Raji (cell line): Measurements from ENCODE around the gene LRRC63.

Experiments
- POLR2A ChIP-seq: IDR thresholded peaks from 2 replicates; pipeline ENCODE4 v1.6.1; 2011; ENCODE audit warnings: low read depth, low read length, control low read depth; ENCODE audit not compliant: insufficient read depth

The LRRC63 gene

GRCh38 chr13:46288570-46289259 lies 77.0 kb downstream of the LRRC63 start:
- no peak for TF ChIP-seq POLR2A

- TF ChIP-seq POLR2A = no peak
These were observed 77.7 kb downstream of the LRRC63 start for GRCh38 chr13:46289260-46289955.

GRCh38 chr13:46290434-46290833 lies 78.7 kb downstream of the LRRC63 start:
- no peak for TF ChIP-seq POLR2A

- TF ChIP-seq POLR2A = no peak
These were observed 81.7 kb downstream of the LRRC63 start for GRCh38 chr13:46293436-46293835.

GRCh38 chr13:46295491-46296114 lies 83.9 kb downstream of the LRRC63 start:
- no peak for TF ChIP-seq POLR2A

GRCh38 chr13:46296115-46296822 lies 84.5 kb downstream of the LRRC63 start:
- no peak for TF ChIP-seq POLR2A

GRCh38 chr13:46296921-46297320 lies 85.2 kb downstream of the LRRC63 start:
- no peak for TF ChIP-seq POLR2A

GRCh38 chr13:46297361-46297811 lies 85.7 kb downstream of the LRRC63 start:
- TF ChIP-seq POLR2A = no peak

- TF ChIP-seq POLR2A = no peak
These were observed 92.1 kb downstream of the LRRC63 start for GRCh38 chr13:46303742-46304385.

GRCh38 chr13:46304546-46304945 lies 92.8 kb downstream of the LRRC63 start:
- TF ChIP-seq POLR2A = no peak

GRCh38 chr13:46307554-46307953 lies 95.8 kb downstream of the LRRC63 start:
- no peak for TF ChIP-seq POLR2A

- TF ChIP-seq POLR2A = no peak
These were observed 98.3 kb downstream of the LRRC63 start for GRCh38 chr13:46310066-46310465.

- TF ChIP-seq POLR2A = no peak
These were observed 99.5 kb downstream of the LRRC63 start for GRCh38 chr13:46311217-46311616.

GRCh38 chr13:46313024-46313423 lies 101.3 kb downstream of the LRRC63 start:
- TF ChIP-seq POLR2A = no peak

GRCh38 chr13:46313432-46314257 lies 101.9 kb downstream of the LRRC63 start:
- TF ChIP-seq POLR2A = no peak

GRCh38 chr13:46314587-46314986 lies 102.9 kb downstream of the LRRC63 start:
- no peak for TF ChIP-seq POLR2A
